Measurements from ENCODE around the gene NOP9.
"Not testable (repeated sequence)": the region's sequence is repeated elsewhere in the genome, so short reads cannot be mapped to it uniquely, and the experiment has no call there.

NOP9 gene

GRCh38 chr14:24353559-24354481, 54.2 kb downstream of the NOP9 start:
- DNase-seq (ENCODE audit: low spot score), result no peak
- no peak for TF ChIP-seq CTCF (IDR thresholded peaks at IDR 0.05; ENCODE audit: extremely low read depth, missing control alignments)

GRCh38 chr14:24354482-24354825, 54.8 kb downstream of the NOP9 start:
- not testable (repeated sequence) for DNase-seq (ENCODE audit: low spot score)

GRCh38 chr14:24355009-24355408, 55.4 kb downstream of the NOP9 start:
- DNase-seq (ENCODE audit: low spot score), result no peak
- TF ChIP-seq CTCF (IDR thresholded peaks at IDR 0.05; ENCODE audit: extremely low read depth, missing control alignments), result no peak

- no peak for TF ChIP-seq CTCF (IDR thresholded peaks at IDR 0.05; ENCODE audit: extremely low read depth, missing control alignments)
- no peak for DNase-seq (ENCODE audit: low spot score)
Observed at GRCh38 chr14:24356208-24356607, 56.6 kb downstream of the NOP9 start.
